Activated naive CD8-positive, alpha-beta T cell treated with anti-CD3 and anti-CD28 coated beads for 36 hours (primary cell): ENCODE results near the gene MYRIP. TPM values are rescaled to one million over a fixed set of nuclear protein-coding genes. Genes with fewer than 3 reads are reported as not detected.

ENCODE experiments used
- DNase-seq: peaks from one replicate; pipeline ENCODE4 v3.0.0; 2021
- H3K27ac Mint-ChIP-seq: one replicate; pipeline ENCODE4 v1.8.0; 2022; ENCODE audit warnings: mild to moderate bottlenecking, moderate library complexity, mixed read lengths
- H3K27me3 Mint-ChIP-seq: one replicate; pipeline ENCODE4 v1.8.0; 2022; ENCODE audit warnings: mild to moderate bottlenecking, mixed read lengths
- H3K36me3 Mint-ChIP-seq: one replicate; pipeline ENCODE4 v1.8.0; 2021; ENCODE audit warnings: mild to moderate bottlenecking, mixed read lengths
- H3K4me1 Mint-ChIP-seq: one replicate; pipeline ENCODE4 v1.8.0; 2021; ENCODE audit warnings: mixed read lengths
- H3K4me3 Mint-ChIP-seq: one replicate; pipeline ENCODE4 v1.8.0; 2022; ENCODE audit warnings: mild to moderate bottlenecking, moderate library complexity, mixed read lengths
- H3K9me3 Mint-ChIP-seq: one replicate; pipeline ENCODE4 v1.8.0; 2022; ENCODE audit warnings: mixed read lengths
- total RNA-seq, 2 experiments: library from RNA; stranded (reverse); gene quantifications; one replicate each; pipeline ENCODE4 v1.2.3, GENCODE V29; 2021

MYRIP gene
- total RNA-seq, 2 experiments from 2014 or later, result not detected

DNA sequence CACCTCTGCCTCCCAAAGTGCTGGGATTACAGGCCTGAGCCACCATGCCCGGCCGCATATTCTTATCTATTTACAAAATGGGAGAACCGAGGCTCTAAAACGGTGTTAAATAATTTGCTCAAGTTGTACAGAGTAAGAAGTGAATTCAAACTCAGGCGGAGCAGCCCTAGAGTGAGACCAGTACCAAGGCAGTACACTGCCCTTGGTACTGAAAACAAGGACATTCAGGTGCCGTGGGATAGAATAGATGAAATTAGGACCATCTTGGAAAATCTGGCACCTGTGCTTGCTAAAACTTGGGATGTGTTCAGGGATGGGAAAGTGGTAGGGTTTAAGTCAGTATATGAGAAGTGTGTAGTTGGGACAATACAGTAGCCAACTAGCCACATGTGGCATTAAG is 100.7 kb downstream of the MYRIP start:
- Mint-ChIP-seq H3K4me1 (no peaks in the 10 kb centered on the region), H3K9me3 (no peaks in the 10 kb centered on the region), H3K27me3 (peaks cover 8% of the 10 kb centered on the region), H3K27ac (no peak overlapping the region), H3K36me3 (no peaks in the 10 kb centered on the region), H3K4me3 (no peak overlapping the region)
- DNase-seq, result no peak

DNA sequence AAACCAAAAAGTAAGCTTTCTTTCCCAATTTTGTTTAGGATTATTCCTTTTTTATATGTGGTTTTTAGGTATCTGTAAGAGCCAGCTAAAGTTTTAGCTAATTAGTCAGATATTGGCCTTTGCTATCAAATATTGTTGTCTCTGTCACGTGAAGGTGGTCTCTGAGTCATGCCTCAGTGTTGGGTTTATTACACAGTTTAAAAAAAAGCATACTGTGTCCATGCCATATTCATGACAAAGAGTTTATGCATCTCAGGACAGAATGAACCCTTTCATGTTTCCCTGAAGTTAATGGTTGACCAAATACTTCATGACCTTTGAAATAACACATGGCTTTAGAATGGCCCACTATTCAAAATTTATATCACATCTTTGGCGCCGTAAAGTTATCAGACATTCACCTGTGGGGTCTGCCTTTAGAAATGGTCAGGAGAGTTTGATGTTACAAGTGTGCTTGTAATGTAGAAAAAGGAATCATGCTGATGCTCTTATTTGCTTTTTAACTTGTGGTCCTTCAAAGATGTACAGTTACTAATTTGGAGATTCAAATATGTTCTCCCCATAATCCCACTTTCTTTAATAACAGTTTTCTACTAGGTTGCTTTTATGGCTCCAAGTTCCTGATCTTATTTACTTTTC is 101.5 kb downstream of the MYRIP start:
- no peaks in the 10 kb centered on the region for H3K36me3 Mint-ChIP-seq
- peaks cover 8% of the 10 kb centered on the region for H3K27me3 Mint-ChIP-seq
- H3K27ac Mint-ChIP-seq, result no peak overlapping the region
- DNase-seq, result no peak
- H3K4me1 Mint-ChIP-seq, result no peaks in the 10 kb centered on the region
- no peak overlapping the region for H3K4me3 Mint-ChIP-seq
- no peaks in the 10 kb centered on the region for H3K9me3 Mint-ChIP-seq

- Mint-ChIP-seq H3K9me3 (no peaks in the 10 kb centered on the region), H3K36me3 (no peaks in the 10 kb centered on the region), H3K27ac (no peak overlapping the region), H3K27me3 (peaks cover 8% of the 10 kb centered on the region), H3K4me1 (no peaks in the 10 kb centered on the region), H3K4me3 (no peak overlapping the region)
- no peak for DNase-seq
Observed at GRCh38 chr3:39911465-39912309, 102.3 kb downstream of the MYRIP start.

DNA sequence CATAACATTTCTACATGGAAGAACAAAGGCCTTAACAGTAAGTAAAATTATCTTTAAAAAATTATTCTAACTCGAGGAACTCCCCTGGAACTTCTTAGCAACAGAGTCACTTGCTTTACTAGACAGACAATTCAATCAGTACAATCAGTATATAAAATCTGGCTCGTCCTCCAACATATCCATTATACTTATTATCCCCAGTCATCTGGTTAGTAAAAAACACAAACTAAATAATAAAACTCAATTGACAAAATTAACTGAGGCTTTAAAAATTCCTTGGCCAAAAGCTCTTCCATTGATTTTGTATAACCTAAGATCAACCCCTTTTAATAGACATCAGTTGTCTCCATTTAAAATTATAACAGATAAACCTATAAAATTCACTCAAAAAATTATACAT is 105.6 kb downstream of the MYRIP start:
- Mint-ChIP-seq H3K27me3 (no peaks in the 10 kb centered on the region), H3K9me3 (no peaks in the 10 kb centered on the region), H3K4me3 (no peak overlapping the region), H3K4me1 (no peaks in the 10 kb centered on the region), H3K36me3 (no peaks in the 10 kb centered on the region), H3K27ac (no peak overlapping the region)
- no peak for DNase-seq

- no peaks in the 10 kb centered on the region for H3K36me3 Mint-ChIP-seq
- no peaks in the 10 kb centered on the region for H3K9me3 Mint-ChIP-seq
- H3K4me3 Mint-ChIP-seq, result no peak overlapping the region
- no peaks in the 10 kb centered on the region for H3K27me3 Mint-ChIP-seq
- H3K4me1 Mint-ChIP-seq, result no peaks in the 10 kb centered on the region
- DNase-seq, result no peak
- no peak overlapping the region for H3K27ac Mint-ChIP-seq
Observed at GRCh38 chr3:39917065-39917773, 107.8 kb downstream of the MYRIP start.

DNA sequence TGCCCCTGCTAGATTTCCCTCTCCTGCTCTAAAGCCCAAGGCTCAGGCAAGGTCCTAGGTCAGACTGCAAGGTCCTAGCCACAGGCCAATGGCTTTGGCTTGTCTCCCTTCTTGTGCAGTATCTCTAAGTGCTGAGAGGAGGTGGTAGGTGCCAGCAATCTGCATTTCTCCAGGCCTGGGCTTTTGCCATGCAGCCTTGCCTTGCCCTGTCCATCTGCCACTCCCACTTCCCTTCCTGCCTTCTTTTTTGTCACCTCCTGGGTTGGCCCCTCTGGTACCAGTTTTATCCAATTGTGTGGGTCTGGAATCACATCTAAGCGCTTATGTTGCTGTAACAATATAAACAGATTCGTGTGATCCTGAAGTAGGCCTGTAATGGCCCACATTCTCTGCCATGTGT is 109.9 kb downstream of the MYRIP start:
- no peak overlapping the region for H3K4me3 Mint-ChIP-seq
- no peaks in the 10 kb centered on the region for H3K4me1 Mint-ChIP-seq
- H3K27me3 Mint-ChIP-seq, result no peaks in the 10 kb centered on the region

GRCh38 chr3:39920271-39920670 is 110.9 kb downstream of the MYRIP start:
- DNase-seq, result no peak

More for the DNA sequence above, 109.9 kb downstream of the MYRIP start:
- Mint-ChIP-seq H3K27ac (no peak overlapping the region), H3K9me3 (peaks cover under 1% of the 10 kb centered on the region), H3K36me3 (no peaks in the 10 kb centered on the region)
- no peak for DNase-seq

GRCh38 chr3:39927479-39927878 is 118.1 kb downstream of the MYRIP start:
- Mint-ChIP-seq H3K4me1 (no peaks in the 10 kb centered on the region), H3K9me3 (peaks cover 11% of the 10 kb centered on the region), H3K36me3 (no peaks in the 10 kb centered on the region), H3K4me3 (no peak overlapping the region), H3K27ac (no peak overlapping the region), H3K27me3 (peaks cover 5% of the 10 kb centered on the region)
- DNase-seq, result no peak

More at GRCh38 chr3:39920271-39920670, 110.9 kb downstream of the MYRIP start:
- Mint-ChIP-seq H3K4me1 (no peaks in the 10 kb centered on the region), H3K4me3 (no peak overlapping the region), H3K36me3 (no peaks in the 10 kb centered on the region), H3K27ac (no peak overlapping the region), H3K9me3 (peaks cover 7% of the 10 kb centered on the region), H3K27me3 (no peaks in the 10 kb centered on the region)

DNA sequence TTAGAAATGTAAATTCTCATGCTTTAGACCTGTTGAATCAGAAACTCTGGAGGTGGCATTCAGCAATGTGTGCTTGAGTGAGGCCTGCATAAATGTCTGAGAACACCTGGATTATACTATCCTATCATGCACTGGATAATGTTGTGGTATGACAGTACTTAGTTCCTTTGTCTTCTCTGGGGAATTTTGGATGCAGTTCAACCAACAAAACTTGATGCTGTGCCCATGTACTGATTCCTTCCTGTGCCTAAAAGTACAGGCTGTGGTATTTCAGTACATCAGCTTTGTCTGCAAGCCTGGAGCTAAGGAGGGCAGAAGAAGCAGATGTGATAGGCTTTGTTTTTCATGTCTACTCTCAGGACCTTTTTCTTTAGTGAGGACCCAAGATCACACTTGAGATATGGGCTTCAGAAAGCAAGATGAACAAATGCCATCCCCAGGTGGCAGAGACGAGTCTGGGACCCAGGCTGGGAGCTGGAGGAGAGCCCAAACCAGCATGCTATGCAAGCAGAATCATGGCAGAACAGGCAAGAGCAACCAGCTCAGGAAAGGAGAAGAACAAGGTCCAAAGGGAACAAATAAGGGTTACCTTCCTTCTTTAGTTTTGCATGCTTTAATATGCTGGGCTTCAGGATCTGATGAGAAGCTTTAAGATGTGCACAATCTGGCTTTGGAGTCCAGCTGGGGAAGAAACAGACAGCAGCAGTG is 124.7 kb downstream of the MYRIP start:
- no peak overlapping the region for H3K4me3 Mint-ChIP-seq
- no peaks in the 10 kb centered on the region for H3K36me3 Mint-ChIP-seq
- H3K9me3 Mint-ChIP-seq, result no peaks in the 10 kb centered on the region
- DNase-seq, result no peak
- H3K27ac Mint-ChIP-seq, result no peak overlapping the region
- H3K27me3 Mint-ChIP-seq, result peaks cover 15% of the 10 kb centered on the region
- no peaks in the 10 kb centered on the region for H3K4me1 Mint-ChIP-seq

DNA sequence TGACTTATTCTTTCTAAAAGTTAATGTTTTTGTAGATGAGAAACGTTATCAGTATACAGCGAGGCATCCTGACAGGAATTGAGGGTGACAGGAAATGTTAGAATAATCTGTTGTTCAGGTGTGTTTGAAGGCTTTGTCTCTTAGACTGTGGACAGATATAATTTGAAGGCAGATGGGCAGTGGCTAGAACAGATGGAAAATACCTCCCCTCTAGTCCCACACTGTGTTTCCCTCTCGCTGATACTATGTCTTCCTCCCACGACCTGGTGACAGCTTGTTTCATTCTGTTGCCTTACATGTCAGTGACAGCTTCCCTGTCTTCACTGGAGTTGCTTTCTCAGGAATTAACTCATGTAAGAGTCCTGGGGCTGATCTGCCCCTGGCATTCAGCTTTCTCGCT is 125.3 kb downstream of the MYRIP start:
- Mint-ChIP-seq H3K27me3 (peaks cover 15% of the 10 kb centered on the region), H3K27ac (no peak overlapping the region), H3K36me3 (no peaks in the 10 kb centered on the region), H3K4me1 (no peaks in the 10 kb centered on the region), H3K4me3 (no peak overlapping the region), H3K9me3 (no peaks in the 10 kb centered on the region)
- no peak for DNase-seq

GRCh38 chr3:39935261-39935660 is 125.9 kb downstream of the MYRIP start:
- Mint-ChIP-seq H3K27ac (no peak overlapping the region), H3K4me1 (no peaks in the 10 kb centered on the region), H3K27me3 (peaks cover 15% of the 10 kb centered on the region), H3K9me3 (no peaks in the 10 kb centered on the region), H3K36me3 (no peaks in the 10 kb centered on the region), H3K4me3 (no peak overlapping the region)
- no peak for DNase-seq

DNA sequence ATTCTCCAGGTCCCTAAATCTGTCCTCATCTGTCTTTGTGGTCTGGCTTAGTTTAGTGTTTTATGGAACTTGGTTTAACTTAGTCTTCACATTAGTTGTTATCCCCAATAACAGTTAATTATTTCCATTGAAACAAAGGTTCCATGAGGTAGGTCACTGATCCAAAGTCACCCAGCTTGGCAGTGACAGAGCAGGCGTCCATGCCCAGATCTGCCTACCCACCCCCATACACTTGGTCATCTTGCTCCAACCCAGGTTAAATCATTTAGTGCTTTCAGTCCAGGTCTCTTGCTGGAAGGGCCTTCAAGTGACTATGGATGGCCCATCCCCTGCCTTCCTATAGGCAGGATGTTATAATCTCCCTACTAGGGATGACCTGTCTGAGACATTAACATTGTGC is 127.4 kb downstream of the MYRIP start:
- H3K27ac Mint-ChIP-seq, result no peak overlapping the region
- peaks cover 16% of the 10 kb centered on the region for H3K27me3 Mint-ChIP-seq
- no peaks in the 10 kb centered on the region for H3K4me1 Mint-ChIP-seq
- H3K36me3 Mint-ChIP-seq, result no peaks in the 10 kb centered on the region
- no peak overlapping the region for H3K4me3 Mint-ChIP-seq
- H3K9me3 Mint-ChIP-seq, result no peaks in the 10 kb centered on the region
- no peak for DNase-seq

DNA sequence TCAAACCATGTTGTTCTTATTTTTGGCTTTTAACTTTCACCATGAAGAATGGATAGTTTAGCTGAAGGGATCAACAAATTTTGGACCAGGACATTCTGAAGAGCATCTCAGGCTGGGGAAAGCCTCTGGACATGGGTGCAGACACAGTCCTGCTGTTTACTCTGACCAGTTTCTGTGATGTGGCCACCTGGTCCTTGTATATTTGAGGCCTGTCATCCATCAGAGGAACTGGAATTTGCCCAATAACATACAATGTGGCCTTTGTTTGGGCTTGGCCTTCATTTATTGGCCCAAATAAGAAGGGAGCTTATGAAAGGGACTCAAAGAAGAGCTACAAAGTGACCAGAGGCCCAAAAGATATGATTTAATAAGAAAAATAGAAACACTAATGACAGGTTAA is 127.9 kb downstream of the MYRIP start:
- no peaks in the 10 kb centered on the region for H3K9me3 Mint-ChIP-seq
- no peak overlapping the region for H3K27ac Mint-ChIP-seq
- no peaks in the 10 kb centered on the region for H3K4me1 Mint-ChIP-seq
- H3K27me3 Mint-ChIP-seq, result peaks cover 20% of the 10 kb centered on the region
- no peak for DNase-seq
- no peak overlapping the region for H3K4me3 Mint-ChIP-seq
- H3K36me3 Mint-ChIP-seq, result no peaks in the 10 kb centered on the region

DNA sequence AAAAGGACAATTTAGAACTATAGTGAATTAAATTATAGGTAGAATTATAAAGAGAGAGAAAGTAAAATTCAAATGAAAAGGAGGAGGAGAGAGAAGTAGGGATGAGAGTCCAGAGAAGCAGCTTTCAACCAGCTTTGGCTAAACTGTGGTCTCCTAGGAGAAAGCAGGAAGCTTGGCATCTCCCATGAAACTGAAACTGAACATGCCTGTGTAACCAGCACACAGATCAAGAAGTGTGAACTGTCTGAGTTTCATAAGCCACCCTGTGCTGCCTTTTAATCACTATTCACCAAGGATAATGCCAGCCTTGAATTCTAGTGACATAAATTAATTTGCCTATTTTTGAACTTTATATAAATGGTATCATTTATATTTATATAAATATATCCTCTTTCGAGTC is 128.5 kb downstream of the MYRIP start:
- DNase-seq, result no peak
- H3K27me3 Mint-ChIP-seq, result peaks cover 16% of the 10 kb centered on the region
- H3K36me3 Mint-ChIP-seq, result no peaks in the 10 kb centered on the region
- no peaks in the 10 kb centered on the region for H3K9me3 Mint-ChIP-seq
- H3K27ac Mint-ChIP-seq, result no peak overlapping the region
- no peaks in the 10 kb centered on the region for H3K4me1 Mint-ChIP-seq
- no peak overlapping the region for H3K4me3 Mint-ChIP-seq

- H3K4me1 Mint-ChIP-seq, result no peaks in the 10 kb centered on the region
- H3K4me3 Mint-ChIP-seq, result no peak overlapping the region
- H3K9me3 Mint-ChIP-seq, result no peaks in the 10 kb centered on the region
- no peak overlapping the region for H3K27ac Mint-ChIP-seq
- H3K27me3 Mint-ChIP-seq, result peaks cover 14% of the 10 kb centered on the region
- no peak for DNase-seq
- no peaks in the 10 kb centered on the region for H3K36me3 Mint-ChIP-seq
Observed at GRCh38 chr3:39941931-39942330, 132.5 kb downstream of the MYRIP start.
